Measurements from ENCODE around the gene CARS1.

The CARS1 gene

DNA sequence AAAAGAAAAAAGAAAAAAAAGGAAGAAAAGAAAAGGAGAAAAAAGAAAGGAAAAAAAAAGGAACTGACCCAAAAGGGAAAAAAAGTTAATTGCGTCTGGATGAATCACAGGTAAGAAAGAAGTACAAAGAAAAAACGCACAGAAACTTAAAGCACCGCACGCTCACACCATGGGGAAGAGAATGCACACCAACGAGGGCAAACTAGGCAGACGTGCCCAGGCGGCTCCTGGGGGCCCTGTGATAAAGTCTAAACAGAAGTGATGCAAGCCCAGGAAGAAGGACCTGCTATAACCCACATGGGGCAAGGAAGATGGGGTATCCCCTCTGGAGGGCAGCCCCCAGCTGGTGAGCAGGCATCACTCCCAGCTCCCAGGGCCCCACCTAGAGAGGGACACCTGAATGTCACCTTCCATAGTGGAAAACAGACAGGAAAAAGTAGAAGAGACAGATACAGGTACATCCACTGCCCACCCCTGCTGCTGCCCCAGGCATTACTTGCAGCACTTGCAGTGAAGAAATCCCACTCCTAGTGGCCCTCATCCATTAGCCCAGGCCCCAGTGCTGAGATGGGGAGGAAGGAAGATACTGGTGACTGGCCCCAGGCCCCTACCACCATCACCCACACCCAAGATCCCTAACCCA lies 94.0 kb downstream of the CARS1 start:
- in situ Hi-C loops (cut with MboI; ENCODE audit: low sequenced_read_pairs), result no loop called here

DNA sequence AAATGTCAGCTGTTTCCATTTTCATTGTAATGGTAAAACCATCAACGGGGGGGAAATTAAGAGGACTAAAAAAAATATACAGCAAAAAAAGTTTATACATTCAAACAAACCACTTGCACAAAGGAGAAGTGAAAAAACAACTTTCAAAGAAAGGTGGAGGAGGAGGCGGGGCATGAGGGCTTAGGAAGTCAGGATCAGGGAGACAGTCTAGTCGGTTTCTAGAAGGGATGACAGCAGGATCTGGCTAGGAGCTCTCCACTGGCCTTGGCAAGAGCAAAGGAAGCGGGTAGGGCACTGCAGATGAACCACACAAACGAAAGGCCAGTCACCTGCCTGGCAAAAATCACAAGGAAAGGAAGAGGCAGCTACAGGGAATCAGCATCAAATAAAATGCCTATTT lies 96.1 kb downstream of the CARS1 start:
- in situ Hi-C loops (cut with MboI; ENCODE audit: low sequenced_read_pairs), result no loop called here

DNA sequence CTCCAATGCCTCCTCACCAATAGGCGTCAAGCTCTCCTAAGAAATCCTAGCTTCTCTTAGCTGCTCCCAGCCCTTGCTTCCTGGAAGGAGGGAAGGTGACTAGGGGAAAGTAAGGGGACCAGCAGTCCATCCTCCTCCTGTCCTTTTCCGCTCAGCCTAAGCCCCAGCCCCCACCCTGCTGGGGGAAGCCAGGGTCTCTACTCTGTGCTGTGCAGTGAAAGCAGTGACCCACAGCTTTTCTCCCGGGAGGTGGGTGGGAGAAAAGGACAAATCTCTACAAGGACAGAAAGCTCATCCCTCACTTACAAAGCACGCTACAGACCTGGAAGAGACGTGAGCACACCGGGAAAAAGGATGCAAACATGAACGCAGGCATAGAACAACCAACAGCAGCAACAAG lies 97.1 kb downstream of the CARS1 start:
- in situ Hi-C loops (cut with MboI; ENCODE audit: low sequenced_read_pairs), result no loop called here

DNA sequence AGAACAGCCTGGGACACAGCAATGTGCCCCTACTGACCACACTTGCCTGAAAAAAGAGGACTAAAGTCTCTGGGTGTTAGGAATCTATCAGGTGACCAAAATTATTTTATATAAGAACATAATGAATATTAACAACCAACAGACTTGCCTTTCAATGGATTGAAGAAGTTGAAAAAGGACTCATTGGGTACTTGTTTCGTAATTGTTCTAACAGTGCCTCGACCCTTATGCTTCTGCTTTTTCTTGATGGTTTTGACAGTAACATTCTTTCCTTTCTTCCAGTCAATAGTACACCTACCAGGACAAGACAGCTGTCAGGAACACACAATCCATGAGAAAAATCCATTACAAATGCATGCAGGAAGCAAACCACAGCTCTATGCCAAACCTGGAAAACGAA lies 99.0 kb downstream of the CARS1 start:
- in situ Hi-C loops (cut with MboI; ENCODE audit: low sequenced_read_pairs), result no loop called here

DNA sequence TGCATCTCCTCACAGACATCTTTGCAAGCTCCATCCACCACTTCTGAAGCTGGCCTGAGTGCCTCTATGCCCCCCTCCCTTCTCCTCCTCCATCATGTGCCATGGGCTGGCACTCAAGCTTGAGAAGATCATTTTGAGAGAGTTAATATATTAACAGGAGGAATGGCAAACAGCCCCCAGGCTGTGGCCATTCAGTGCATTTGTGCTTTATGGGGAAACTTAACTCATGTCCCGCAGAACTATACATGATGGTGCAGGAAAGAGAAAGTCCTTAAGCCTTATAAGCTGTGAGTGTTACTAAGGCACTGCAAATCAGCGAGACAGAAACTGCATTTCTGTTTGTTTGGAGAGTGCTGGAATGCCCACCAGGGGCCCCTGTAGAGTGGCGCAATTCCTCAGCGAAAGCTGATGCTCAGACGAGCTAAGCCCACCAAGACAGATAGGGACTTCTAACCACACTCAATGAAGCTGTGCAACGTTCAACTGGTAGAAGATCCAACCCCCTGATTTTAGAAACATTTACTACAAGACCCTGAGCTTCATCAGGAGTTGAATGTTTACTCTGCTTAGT lies 101.2 kb downstream of the CARS1 start:
- in situ Hi-C loops (cut with MboI; ENCODE audit: low sequenced_read_pairs), result no loop called here

DNA sequence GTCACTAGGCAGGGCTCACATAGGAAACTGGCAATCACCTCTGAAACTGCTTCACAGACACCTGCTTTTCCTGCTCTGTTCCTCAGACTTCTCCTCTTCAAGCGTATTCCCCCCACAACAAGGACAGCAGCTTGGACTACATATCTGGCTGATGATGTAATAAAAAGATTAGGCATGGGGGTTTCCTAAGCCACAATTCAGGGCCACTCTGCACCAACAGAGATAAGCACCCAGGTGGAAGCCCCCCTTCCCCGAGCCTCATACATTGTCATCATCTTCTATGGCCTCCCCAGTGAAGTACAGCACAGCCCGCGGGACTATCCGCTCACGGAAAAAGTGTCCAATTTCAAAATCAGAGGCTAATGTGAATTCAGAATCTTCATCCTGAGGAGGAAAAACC lies 103.0 kb downstream of the CARS1 start:
- in situ Hi-C loops (cut with MboI; ENCODE audit: low sequenced_read_pairs), result no loop called here

DNA sequence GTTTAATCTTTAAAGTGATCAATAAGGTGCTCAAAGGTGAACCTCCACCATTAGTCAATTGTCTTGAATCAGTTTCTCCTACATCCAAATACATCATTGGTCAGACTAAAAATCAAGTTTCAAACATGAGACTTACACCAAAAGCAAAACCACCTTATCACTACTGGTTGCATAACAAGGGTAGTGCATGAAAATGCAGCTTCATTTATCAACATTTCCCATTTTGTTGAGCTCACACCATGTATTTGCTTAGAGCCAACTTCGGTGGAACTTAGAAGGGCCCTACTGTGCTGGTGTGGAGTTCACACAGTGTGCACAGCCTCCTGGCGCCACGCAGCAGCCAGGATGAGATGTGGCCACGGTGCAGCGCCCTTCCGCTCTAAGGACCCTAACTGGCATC lies 104.9 kb downstream of the CARS1 start:
- in situ Hi-C loops (cut with MboI; ENCODE audit: low sequenced_read_pairs), result no loop called here

DNA sequence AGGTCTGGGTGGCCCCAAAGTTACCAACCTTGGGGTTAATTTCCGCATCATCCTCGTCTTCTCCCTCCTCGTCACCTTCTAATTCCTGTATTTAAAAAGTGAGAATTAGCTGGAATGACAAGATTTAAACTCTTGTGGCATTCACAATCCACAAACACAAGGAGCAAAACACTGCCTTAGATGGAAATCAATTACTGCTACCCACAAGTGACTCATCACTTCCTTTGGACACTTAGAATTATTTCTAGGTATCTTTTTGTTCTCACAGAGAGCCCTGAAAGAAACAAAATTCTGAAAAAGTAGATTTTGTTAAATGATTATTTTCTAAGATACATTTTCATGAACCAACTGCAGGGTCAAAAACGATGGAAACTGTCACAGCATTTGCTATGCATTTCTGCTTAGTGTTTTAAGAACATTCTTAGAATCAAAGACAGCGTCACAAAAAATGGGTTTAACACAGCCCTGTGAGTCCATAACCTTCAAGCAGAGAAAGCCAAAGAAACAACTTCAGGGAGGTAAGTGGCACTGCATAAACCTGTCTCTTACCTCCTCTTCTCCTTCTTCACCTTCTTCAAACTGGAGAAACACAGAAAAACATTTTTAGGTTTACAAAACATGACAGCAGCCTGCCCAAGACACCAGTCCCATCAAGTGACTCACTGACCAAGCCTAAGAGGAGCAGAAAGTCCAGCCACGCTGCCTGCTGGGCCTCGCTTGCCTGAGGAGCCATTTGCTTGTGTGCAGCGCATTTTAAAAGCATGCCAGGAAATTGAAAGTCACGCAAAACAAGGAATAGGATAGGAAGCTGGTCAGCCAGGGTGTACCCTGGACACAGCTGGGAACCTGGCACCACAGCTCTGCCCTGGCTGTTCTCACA lies 105.8 kb downstream of the CARS1 start:
- in situ Hi-C loops (cut with MboI; ENCODE audit: low sequenced_read_pairs), result no loop called here
